ENCODE measurements around the gene NWD2. TPM values are rescaled to one million over a fixed set of nuclear protein-coding genes. Genes with fewer than 3 reads are reported as not detected.
A peak's percentile ranks its signal among the peaks of the same experiment; 100 is the strongest.

NWD2 gene
- total RNA-seq, 4 donors from 2014 or later = 0.12 to 0.67 (median 0.15) TPM; not detected in 1

DNA sequence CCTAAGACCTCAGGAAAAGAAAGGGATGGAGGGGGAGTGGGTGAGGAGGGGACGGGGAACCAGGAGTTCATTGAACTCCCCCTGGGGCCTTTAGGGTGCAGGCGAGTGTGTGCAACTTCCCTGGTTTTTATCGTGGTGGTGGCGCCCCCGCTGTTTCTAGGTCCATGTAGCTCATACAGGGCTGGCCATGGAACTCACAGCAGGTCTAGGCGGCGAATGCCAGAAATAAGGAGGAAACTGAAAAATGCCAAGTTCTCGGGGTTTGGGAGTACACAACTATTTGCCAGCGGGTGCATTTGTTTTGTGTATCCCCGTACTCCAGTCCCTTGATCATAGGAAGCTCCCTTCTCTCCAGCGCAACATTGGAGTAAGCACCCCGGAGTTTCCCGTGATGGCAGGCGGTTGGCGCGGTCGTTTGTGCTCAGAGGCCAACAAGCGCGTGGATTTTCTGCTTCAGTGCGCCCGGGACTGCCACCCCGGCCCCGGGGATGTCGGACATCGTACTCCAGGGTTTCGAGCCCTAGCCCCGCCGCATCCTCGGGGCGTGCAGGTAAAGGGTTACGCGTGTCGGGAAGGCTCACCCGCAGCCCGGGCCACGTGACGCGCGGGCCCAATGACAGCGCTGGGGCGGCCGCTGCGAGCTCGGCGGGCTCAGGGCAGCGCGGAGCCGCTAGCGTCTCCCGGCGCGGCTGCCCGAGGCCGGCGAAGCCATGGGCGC, 208.9 kb downstream of the NWD2 start:
- Histone ChIP-seq H3K4me1 (peaks cover 0 to 18% (median 7%) of the 10 kb centered on the region in 3 donors), H3K4me3 (peak overlapping the region; percentile 13 to 54), H3K27me3 (peaks cover 75% of the 10 kb centered on the region), H3K36me3 (no peaks in the 10 kb centered on the region), H3K27ac (peak overlapping the region in 1 of 4 donors; percentile 34), H3K9me3 (peaks cover 0 to 4% (median 0%) of the 10 kb centered on the region in 3 donors)
- WGBS, 2 donors (ENCODE audit: low coverage in 1 of 2) = 4% methylated on average over 7 to 9 of the region's 56 CpGs
- TF ChIP-seq, protein P1, sequence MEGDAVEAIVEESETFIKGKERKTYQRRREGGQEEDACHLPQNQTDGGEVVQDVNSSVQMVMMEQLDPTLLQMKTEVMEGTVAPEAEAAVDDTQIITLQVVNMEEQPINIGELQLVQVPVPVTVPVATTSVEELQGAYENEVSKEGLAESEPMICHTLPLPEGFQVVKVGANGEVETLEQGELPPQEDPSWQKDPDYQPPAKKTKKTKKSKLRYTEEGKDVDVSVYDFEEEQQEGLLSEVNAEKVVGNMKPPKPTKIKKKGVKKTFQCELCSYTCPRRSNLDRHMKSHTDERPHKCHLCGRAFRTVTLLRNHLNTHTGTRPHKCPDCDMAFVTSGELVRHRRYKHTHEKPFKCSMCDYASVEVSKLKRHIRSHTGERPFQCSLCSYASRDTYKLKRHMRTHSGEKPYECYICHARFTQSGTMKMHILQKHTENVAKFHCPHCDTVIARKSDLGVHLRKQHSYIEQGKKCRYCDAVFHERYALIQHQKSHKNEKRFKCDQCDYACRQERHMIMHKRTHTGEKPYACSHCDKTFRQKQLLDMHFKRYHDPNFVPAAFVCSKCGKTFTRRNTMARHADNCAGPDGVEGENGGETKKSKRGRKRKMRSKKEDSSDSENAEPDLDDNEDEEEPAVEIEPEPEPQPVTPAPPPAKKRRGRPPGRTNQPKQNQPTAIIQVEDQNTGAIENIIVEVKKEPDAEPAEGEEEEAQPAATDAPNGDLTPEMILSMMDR (IDR thresholded peaks at IDR 0.05) = no peak
- no peak for TF ChIP-seq POLR2AphosphoS5 (IDR thresholded peaks at IDR 0.05)
- no peak for TF ChIP-seq POLR2A (IDR thresholded peaks at IDR 0.05)
- no peak for TF ChIP-seq EP300 (IDR thresholded peaks at IDR 0.05)
- peak; percentile 84 for ATAC-seq

DNA sequence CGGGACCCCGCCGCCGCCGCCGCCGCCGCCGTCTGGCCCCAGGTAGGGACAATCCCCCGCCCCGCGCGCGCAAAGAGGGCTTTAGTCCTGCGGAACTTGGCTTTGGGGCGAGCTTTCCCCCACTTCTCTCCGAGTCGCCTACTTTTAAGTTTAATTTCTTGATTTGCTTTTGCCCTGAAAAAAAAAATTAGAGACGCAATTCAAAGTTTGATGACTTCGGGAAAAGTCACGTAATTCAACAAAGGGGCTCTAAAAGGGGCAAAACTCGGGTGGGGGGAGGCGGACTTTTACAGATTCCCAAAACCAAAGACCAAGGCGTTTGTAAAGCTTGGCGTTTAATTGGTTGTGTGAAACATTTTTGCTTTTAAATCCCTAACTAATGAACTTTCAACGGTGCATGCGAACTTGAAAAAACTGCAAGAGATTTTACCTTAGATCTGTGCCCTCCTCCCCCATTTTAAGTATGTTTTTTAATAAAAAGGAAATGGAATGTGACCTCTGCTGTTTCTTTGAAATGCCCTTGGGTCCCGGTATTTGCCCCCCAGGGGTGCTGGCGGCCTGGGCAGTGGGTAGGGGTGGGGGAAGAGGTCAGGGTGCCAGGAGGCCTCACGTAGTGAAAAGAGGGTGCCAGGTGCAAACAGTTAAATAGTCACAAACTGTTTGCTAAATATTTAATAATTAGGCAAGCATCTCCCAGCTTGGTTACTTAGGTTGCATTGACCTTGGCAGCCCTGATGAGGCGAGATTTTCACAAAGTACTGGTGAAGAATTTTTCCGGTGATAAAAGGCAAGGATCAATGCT, 209.7 kb downstream of the NWD2 start:
- Histone ChIP-seq H3K4me1 (peaks cover 0 to 18% (median 7%) of the 10 kb centered on the region in 3 donors), H3K27me3 (peaks cover 69% of the 10 kb centered on the region), H3K4me3 (peak overlapping the region; percentile 13 to 54), H3K27ac (peak overlapping the region in 1 of 4 donors; percentile 34), H3K36me3 (no peaks in the 10 kb centered on the region), H3K9me3 (peaks cover 0 to 4% (median 0%) of the 10 kb centered on the region in 3 donors)
- no peak for ATAC-seq
- 10 to 13% methylated on average over 9 to 14 of the region's 32 CpGs for WGBS, 2 donors (ENCODE audit: low coverage in 1 of 2)
- TF ChIP-seq, protein P1 (IDR thresholded peaks at IDR 0.05) = no peak
- no peak for TF ChIP-seq EP300 (IDR thresholded peaks at IDR 0.05)

DNA sequence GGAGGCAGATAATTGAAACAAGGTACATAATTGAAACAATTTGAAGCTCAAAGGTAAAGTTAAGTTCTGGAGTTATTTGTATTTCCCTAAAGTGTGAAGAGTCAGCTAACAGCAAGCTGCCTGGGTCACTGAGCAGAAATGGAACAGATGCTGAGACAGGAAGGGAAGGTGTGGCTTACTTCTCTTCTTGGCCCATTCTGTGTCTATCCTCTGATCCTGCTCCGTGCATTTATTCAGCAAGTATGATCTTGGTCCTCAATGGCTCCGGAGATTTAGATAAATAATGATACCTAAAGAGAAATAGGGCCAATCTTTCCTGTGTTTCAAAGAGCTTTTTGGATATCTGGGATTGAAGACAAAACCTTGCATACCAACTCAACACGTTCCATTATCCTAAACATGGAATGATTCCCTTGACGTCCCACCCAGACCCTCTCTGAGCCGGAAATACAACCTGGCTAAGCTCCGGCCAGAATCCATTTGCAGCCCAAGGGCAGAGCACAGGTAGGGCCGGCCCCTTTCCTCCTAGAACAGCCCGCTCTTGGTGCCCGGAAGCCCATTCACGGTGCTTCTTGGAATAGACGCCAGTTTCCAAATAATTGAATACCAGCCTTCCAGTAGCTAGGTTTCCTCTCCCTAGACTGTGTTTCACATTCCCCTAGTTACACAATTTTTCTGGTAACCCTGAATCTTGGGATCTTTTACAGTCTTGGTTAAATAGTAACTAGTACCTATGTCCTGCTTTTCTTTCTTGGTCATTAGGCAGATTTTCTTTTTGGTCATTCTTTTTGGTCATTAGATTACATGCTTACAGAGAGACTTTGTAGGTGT, 211.0 kb downstream of the NWD2 start:
- no peak for TF ChIP-seq POLR2AphosphoS5 (IDR thresholded peaks at IDR 0.05)
- TF ChIP-seq, protein P1 (IDR thresholded peaks at IDR 0.05) = no peak
- TF ChIP-seq POLR2A (IDR thresholded peaks at IDR 0.05) = no peak
- TF ChIP-seq EP300 (IDR thresholded peaks at IDR 0.05) = no peak
- WGBS, 2 donors (ENCODE audit: low coverage in 1 of 2) = 66 to 85% methylated on average over 7 to 9 of the region's 11 CpGs
- Histone ChIP-seq H3K4me3 (no peak overlapping the region), H3K9me3 (peaks cover 0 to 4% (median 0%) of the 10 kb centered on the region in 3 donors), H3K36me3 (no peaks in the 10 kb centered on the region), H3K27me3 (peaks cover 67% of the 10 kb centered on the region), H3K4me1 (peaks cover 0 to 18% (median 7%) of the 10 kb centered on the region in 3 donors), H3K27ac (no peak overlapping the region)
- ATAC-seq = no peak

DNA sequence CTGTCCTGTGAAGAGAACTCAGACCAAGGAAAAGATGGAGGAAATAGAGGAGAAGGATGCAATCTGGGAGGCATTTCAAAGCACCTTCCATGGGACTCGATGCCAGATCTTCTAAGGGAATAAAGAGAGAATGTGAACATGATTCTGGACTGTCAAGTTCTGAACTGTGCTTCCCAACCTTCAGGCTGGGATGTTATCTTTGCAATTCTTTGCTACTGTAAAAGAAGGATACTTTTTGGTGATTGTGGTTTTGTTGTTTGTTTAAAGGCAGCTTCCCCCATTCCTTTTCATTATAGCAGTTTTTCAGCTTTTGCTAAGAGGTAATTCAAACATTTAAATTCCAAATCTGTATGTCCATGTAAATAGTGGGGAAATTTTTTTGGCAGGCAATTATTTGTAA, 217.3 kb downstream of the NWD2 start:
- WGBS, 2 donors (ENCODE audit: low coverage in 1 of 2) = 67 to 100% methylated on average over 1 of the region's 1 CpG
- no peaks in the 10 kb centered on the region for H3K4me1 ChIP-seq

More for the DNA sequence above, 217.3 kb downstream of the NWD2 start:
- no peak overlapping the region for H3K27ac ChIP-seq
- H3K9me3 ChIP-seq = peaks cover 0 to 4% (median 0%) of the 10 kb centered on the region in 3 donors
- no peak for ATAC-seq
- no peak overlapping the region for H3K4me3 ChIP-seq
- no peak for TF ChIP-seq POLR2A (IDR thresholded peaks at IDR 0.05)
- no peak for TF ChIP-seq EP300 (IDR thresholded peaks at IDR 0.05)
- no peak for TF ChIP-seq POLR2AphosphoS5 (IDR thresholded peaks at IDR 0.05)
- TF ChIP-seq, protein P1 (IDR thresholded peaks at IDR 0.05) = no peak
- H3K36me3 ChIP-seq = no peaks in the 10 kb centered on the region
- peaks cover 17% of the 10 kb centered on the region for H3K27me3 ChIP-seq

Data from gastroesophageal sphincter (tissue), 4 donors.